Stimulated activated CD4-positive, alpha-beta T cell treated with anti-CD3 and anti-CD28 coated beads, Interleukin-1b, Interleukin-23, amount 100 ng/mL, for 48 hours (primary cell): Measurements from ENCODE around the gene STK36.

Experiments
- DNase-seq: peaks from one replicate; pipeline ENCODE4 v3.0.0-alpha.2; 2020

Gene STK36

GRCh38 chr2:218671654-218672566, at the start of gene STK36, which contains the start of gene RNF25:
TSS of gene STK36 (plus strand) at chr2:218672086. CDS start at chr2:218672830, 744 bp downstream.
TSS of gene RNF25 (minus strand) at chr2:218672002. CDS start at chr2:218671970, 32 bp downstream.
- peak; percentile 87 for DNase-seq

- DNase-seq: no peak
These were observed 49.1 kb upstream of the STK36 start for GRCh38 chr2:218622606-218623365.

- no peak for DNase-seq
These were observed 48.5 kb upstream of the STK36 start for GRCh38 chr2:218623366-218623705.

- DNase-seq: no peak
These were observed 45.5 kb upstream of the STK36 start for GRCh38 chr2:218626369-218626768.

- DNase-seq: no peak
These were observed 43.9 kb upstream of the STK36 start for GRCh38 chr2:218627939-218628338.

- DNase-seq: no peak
These were observed 40.0 kb upstream of the STK36 start for GRCh38 chr2:218631837-218632236.

- DNase-seq: no peak
These were observed 36.2 kb upstream of the STK36 start for GRCh38 chr2:218635719-218636118.

GRCh38 chr2:218638372-218638771, 33.5 kb upstream of the STK36 start:
- DNase-seq: no peak

- no peak for DNase-seq
These were observed 29.7 kb upstream of the STK36 start for GRCh38 chr2:218642121-218642656.

GRCh38 chr2:218642786-218643185, 29.1 kb upstream of the STK36 start:
- DNase-seq: no peak

GRCh38 chr2:218643751-218644310, 28.1 kb upstream of the STK36 start:
- DNase-seq: no peak

- DNase-seq: no peak
These were observed 27.2 kb upstream of the STK36 start for GRCh38 chr2:218644721-218645120.

GRCh38 chr2:218645126-218645525, 26.8 kb upstream of the STK36 start:
- no peak for DNase-seq

GRCh38 chr2:218648088-218648786, 23.6 kb upstream of the STK36 start:
- DNase-seq: peak; percentile 51

- no peak for DNase-seq
These were observed 23.1 kb upstream of the STK36 start for GRCh38 chr2:218648787-218649100.

- no peak for DNase-seq
These were observed 16.1 kb upstream of the STK36 start for GRCh38 chr2:218655751-218656150.

GRCh38 chr2:218658671-218659257, 13.1 kb upstream of the STK36 start:
- DNase-seq: peak; percentile 49

- DNase-seq: peak; percentile 96
These were observed 12.5 kb upstream of the STK36 start, which contains the start of the genes BCS1L and ZNF142 for GRCh38 chr2:218659258-218659987. TSS of gene BCS1L (plus strand) at chr2:218659683. CDS start at chr2:218660988, 1,305 bp downstream. TSS of gene ZNF142 (minus strand) at chr2:218659623. CDS start at chr2:218656429, 3,194 bp downstream.

- no peak for DNase-seq
These were observed 11.9 kb upstream of the STK36 start for GRCh38 chr2:218659988-218660358.

- DNase-seq: no peak
These were observed 9.5 kb upstream of the STK36 start for GRCh38 chr2:218662377-218662776.

GRCh38 chr2:218662827-218663226, 9.1 kb upstream of the STK36 start:
- no peak for DNase-seq

GRCh38 chr2:218663901-218664300, 8.0 kb upstream of the STK36 start:
- no peak for DNase-seq
